ENCODE measurements around the gene KCNRG. TPM values are rescaled to one million over a fixed set of nuclear protein-coding genes. Genes with fewer than 3 reads are reported as not detected.

Gene KCNRG, protein sequence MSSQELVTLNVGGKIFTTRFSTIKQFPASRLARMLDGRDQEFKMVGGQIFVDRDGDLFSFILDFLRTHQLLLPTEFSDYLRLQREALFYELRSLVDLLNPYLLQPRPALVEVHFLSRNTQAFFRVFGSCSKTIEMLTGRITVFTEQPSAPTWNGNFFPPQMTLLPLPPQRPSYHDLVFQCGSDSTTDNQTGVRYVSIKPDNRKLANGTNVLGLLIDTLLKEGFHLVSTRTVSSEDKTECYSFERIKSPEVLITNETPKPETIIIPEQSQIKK
- total RNA-seq: 4.0 and 5.0 TPM in 2 replicates

- Histone ChIP-seq H2AFZ (ENCODE audit: low read length) (no peak within 1 kb of the TSS), H3K79me2 (ENCODE audit: insufficient read depth, low read length) (peaks cover 42% of the 10 kb centered on the region), H3K9me3 (ENCODE audit: low read depth, low read length) (no peaks in the 10 kb centered on the region), H3K27me3 (ENCODE audit: insufficient read depth, low read length) (no peaks in the 10 kb centered on the region), H3K4me1 (ENCODE audit: insufficient read depth, low read length) (peaks cover 41% of the 10 kb centered on the region), H3K4me3 (ENCODE audit: insufficient read depth, low read length) (peak within 1 kb of the TSS; percentile 22), H3K27ac (ENCODE audit: low read depth, low read length) (peak within 1 kb of the TSS; percentile 87), H3K36me3 (ENCODE audit: insufficient read depth, low read length) (peaks cover 50% of the 10 kb centered on the region), H3K4me2 (ENCODE audit: insufficient read depth, low read length) (peak within 1 kb of the TSS; percentile 37), H4K20me1 (ENCODE audit: insufficient read depth, low read length) (no peaks in the 10 kb centered on the region)
- DNase-seq (ENCODE audit: insufficient read length, low spot score, missing footprints): no peak
- TF ChIP-seq CTCF (IDR thresholded peaks at IDR 0.05; ENCODE audit: extremely low read depth, low read depth, low read length): no peak
These were observed at the start of gene KCNRG for GRCh38 chr13:50015258-50015657. Gene KCNRG, plus strand, starts transcription at chr13:50015444. Its CDS starts 50 bp downstream, at chr13:50015494.

DNA sequence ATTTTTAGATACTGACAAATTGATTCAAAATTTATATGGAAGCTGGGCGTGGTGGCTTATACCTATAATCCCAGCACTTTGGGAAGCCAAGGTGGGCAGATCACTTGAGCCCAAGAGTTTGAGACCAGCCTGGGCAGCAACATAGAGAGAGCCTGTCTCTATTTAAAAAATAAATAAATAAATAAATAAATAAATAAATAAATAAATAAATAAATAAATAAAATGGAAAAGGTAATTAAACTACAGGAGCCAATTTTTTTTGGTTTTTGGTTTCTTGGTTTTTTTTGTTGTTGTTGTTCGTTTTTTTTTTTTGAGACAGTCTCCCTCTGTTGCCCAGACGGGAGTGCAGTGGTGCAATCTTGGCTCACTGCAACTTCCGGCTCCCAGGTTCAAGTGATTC, 47.8 kb upstream of the KCNRG start:
- Histone ChIP-seq H3K27me3 (ENCODE audit: insufficient read depth, low read length) (no peaks in the 10 kb centered on the region), H2AFZ (ENCODE audit: low read length) (no peak overlapping the region), H3K4me2 (ENCODE audit: insufficient read depth, low read length) (no peak overlapping the region), H3K9me3 (ENCODE audit: low read depth, low read length) (no peaks in the 10 kb centered on the region), H3K36me3 (ENCODE audit: insufficient read depth, low read length) (peaks cover 15% of the 10 kb centered on the region), H3K27ac (ENCODE audit: low read depth, low read length) (no peak overlapping the region), H3K79me2 (ENCODE audit: insufficient read depth, low read length) (no peaks in the 10 kb centered on the region), H3K4me3 (ENCODE audit: insufficient read depth, low read length) (no peak overlapping the region), H4K20me1 (ENCODE audit: insufficient read depth, low read length) (no peaks in the 10 kb centered on the region), H3K4me1 (ENCODE audit: insufficient read depth, low read length) (no peaks in the 10 kb centered on the region)
- TF ChIP-seq CTCF (IDR thresholded peaks at IDR 0.05; ENCODE audit: extremely low read depth, low read depth, low read length): no peak
- no peak for DNase-seq (ENCODE audit: insufficient read length, low spot score, missing footprints)

- H4K20me1 ChIP-seq (ENCODE audit: insufficient read depth, low read length): no peaks in the 10 kb centered on the region
- no peaks in the 10 kb centered on the region for H3K79me2 ChIP-seq (ENCODE audit: insufficient read depth, low read length)
- no peaks in the 10 kb centered on the region for H3K9me3 ChIP-seq (ENCODE audit: low read depth, low read length)
- peaks cover 5% of the 10 kb centered on the region for H3K4me1 ChIP-seq (ENCODE audit: insufficient read depth, low read length)
- no peak for DNase-seq (ENCODE audit: insufficient read length, low spot score, missing footprints)
- H3K4me3 ChIP-seq (ENCODE audit: insufficient read depth, low read length): no peak overlapping the region
- no peak overlapping the region for H2AFZ ChIP-seq (ENCODE audit: low read length)
- no peak overlapping the region for H3K27ac ChIP-seq (ENCODE audit: low read depth, low read length)
- H3K27me3 ChIP-seq (ENCODE audit: insufficient read depth, low read length): no peaks in the 10 kb centered on the region
- TF ChIP-seq CTCF (IDR thresholded peaks at IDR 0.05; ENCODE audit: extremely low read depth, low read depth, low read length): no peak
- peaks cover 21% of the 10 kb centered on the region for H3K36me3 ChIP-seq (ENCODE audit: insufficient read depth, low read length)
- no peak overlapping the region for H3K4me2 ChIP-seq (ENCODE audit: insufficient read depth, low read length)
These were observed 42.5 kb upstream of the KCNRG start for GRCh38 chr13:49972709-49973108.

DNA sequence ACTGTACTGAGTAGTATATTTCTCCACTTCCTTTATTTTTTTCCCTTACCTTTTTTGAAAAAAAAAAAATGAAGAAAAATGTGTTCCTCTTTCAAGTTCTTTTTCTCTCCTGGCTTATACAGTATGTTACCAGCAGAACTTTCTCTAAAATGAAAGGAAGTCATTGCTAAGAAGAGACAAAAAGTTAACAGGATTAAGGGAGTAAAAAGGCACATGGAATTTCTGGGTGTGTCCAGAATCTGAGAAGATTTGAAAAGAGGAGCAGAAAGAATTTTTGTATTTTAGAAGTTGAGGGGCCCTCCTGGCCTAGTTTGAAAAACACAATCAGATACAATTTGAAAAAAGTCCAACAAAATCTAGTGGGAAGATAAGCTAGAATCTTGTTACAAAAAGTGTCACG, 39.4 kb upstream of the KCNRG start:
- peaks cover 11% of the 10 kb centered on the region for H3K36me3 ChIP-seq (ENCODE audit: insufficient read depth, low read length)
- no peak overlapping the region for H3K27ac ChIP-seq (ENCODE audit: low read depth, low read length)
- H3K4me1 ChIP-seq (ENCODE audit: insufficient read depth, low read length): peaks cover 5% of the 10 kb centered on the region
- DNase-seq (ENCODE audit: insufficient read length, low spot score, missing footprints): no peak
- no peak overlapping the region for H3K4me2 ChIP-seq (ENCODE audit: insufficient read depth, low read length)
- no peaks in the 10 kb centered on the region for H3K9me3 ChIP-seq (ENCODE audit: low read depth, low read length)
- no peaks in the 10 kb centered on the region for H3K27me3 ChIP-seq (ENCODE audit: insufficient read depth, low read length)
- no peaks in the 10 kb centered on the region for H3K79me2 ChIP-seq (ENCODE audit: insufficient read depth, low read length)
- no peaks in the 10 kb centered on the region for H4K20me1 ChIP-seq (ENCODE audit: insufficient read depth, low read length)
- no peak for TF ChIP-seq CTCF (IDR thresholded peaks at IDR 0.05; ENCODE audit: extremely low read depth, low read depth, low read length)
- no peak overlapping the region for H2AFZ ChIP-seq (ENCODE audit: low read length)
- H3K4me3 ChIP-seq (ENCODE audit: insufficient read depth, low read length): no peak overlapping the region
